ENCODE data around the gene SMC1B. TPM values are rescaled to one million over a fixed set of nuclear protein-coding genes. Genes with fewer than 3 reads are reported as not detected.

Gene SMC1B
- total and polyA plus RNA-seq, 9 of the 15 experiments (the other 6 are each of a cell fraction or from before 2014, with no cell fraction given): 0.03 TPM; not detected in 8

DNA sequence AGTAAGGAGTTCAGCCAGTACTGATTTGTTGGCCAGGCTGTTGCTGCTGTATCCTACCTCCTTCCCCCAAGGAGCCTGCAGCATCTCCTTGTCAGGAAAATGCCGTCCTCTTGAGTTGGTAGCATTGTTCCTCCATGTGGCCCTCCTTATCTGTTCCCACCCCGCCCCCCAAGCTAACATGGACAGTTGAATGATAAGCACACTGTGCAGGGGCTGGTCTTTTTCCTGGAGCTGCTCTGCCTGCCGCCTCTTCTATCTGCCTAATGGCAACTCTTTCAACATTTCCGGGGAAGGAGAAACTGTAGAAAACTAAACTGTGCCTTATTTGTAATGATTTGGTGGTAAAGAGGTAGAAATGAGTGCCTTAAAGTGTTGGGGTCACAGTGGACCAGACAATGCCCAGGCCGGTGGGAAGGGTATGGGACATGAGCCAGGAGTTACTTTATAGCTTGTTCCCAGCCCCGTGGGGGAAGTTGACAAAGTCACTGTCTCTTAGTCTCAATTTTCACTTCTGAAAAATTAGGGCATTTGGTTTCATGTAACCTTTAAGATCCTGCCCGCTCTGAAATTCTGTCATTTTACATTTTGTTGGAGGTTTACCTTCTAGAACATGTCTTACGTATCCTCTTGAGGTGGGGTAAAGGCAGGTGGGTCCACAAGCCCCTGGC lies 99.2 kb downstream of the SMC1B start (continued):
- no peak for TF ChIP-seq SNIP1 (IDR thresholded peaks at IDR 0.05; ENCODE audit: low read depth)
- no peak for TF ChIP-seq HCFC1 (IDR thresholded peaks at IDR 0.05; ENCODE audit: low read depth, low read length)
- TF ChIP-seq LEF1 (IDR thresholded peaks at IDR 0.05): peak; percentile 74
- TF ChIP-seq, protein P1, sequence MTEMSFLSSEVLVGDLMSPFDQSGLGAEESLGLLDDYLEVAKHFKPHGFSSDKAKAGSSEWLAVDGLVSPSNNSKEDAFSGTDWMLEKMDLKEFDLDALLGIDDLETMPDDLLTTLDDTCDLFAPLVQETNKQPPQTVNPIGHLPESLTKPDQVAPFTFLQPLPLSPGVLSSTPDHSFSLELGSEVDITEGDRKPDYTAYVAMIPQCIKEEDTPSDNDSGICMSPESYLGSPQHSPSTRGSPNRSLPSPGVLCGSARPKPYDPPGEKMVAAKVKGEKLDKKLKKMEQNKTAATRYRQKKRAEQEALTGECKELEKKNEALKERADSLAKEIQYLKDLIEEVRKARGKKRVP (CRISPR knock-in tag; IDR thresholded peaks at IDR 0.05): no peak
- TF ChIP-seq POLR2H (tag; IDR thresholded peaks at IDR 0.05; ENCODE audit: low read depth): no peak
- TF ChIP-seq GABPB2 (CRISPR knock-in tag; conservative IDR thresholded peaks at IDR 0.05): no peak
- TF ChIP-seq EHMT2 (IDR thresholded peaks at IDR 0.05): peak; percentile 21; the same call in 1 of the 2 replicates
- TF ChIP-seq RFX7 (CRISPR knock-in tag; IDR thresholded peaks at IDR 0.05): no peak
- TF ChIP-seq E2F3 (CRISPR knock-in tag; IDR thresholded peaks at IDR 0.05): no peak
- no peak for TF ChIP-seq BDP1 (IDR thresholded peaks at IDR 0.05; ENCODE audit: insufficient read depth, insufficient read length)
- 0 out of 2 replicates have a peak, but pooled peaks have one; percentile 34 for TF ChIP-seq MBD2 (IDR thresholded peaks at IDR 0.05; ENCODE audit: borderline replicate concordance, low read depth)
- no peak for TF ChIP-seq ZNF766 (CRISPR knock-in tag; conservative IDR thresholded peaks at IDR 0.05)
- TF ChIP-seq CBFA2T2 (conservative IDR thresholded peaks at IDR 0.05): peak; percentile 78
- TF ChIP-seq, protein P2, sequence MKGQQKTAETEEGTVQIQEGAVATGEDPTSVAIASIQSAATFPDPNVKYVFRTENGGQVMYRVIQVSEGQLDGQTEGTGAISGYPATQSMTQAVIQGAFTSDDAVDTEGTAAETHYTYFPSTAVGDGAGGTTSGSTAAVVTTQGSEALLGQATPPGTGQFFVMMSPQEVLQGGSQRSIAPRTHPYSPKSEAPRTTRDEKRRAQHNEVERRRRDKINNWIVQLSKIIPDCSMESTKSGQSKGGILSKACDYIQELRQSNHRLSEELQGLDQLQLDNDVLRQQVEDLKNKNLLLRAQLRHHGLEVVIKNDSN (CRISPR knock-in tag; IDR thresholded peaks at IDR 0.05): 0 out of 2 replicates have a peak, but pooled peaks have one; percentile 13
- TF ChIP-seq GATAD2B (IDR thresholded peaks at IDR 0.05; ENCODE audit: borderline replicate concordance): peak; percentile 61; the same call in 1 of the 2 replicates
- TF ChIP-seq, protein P3, sequence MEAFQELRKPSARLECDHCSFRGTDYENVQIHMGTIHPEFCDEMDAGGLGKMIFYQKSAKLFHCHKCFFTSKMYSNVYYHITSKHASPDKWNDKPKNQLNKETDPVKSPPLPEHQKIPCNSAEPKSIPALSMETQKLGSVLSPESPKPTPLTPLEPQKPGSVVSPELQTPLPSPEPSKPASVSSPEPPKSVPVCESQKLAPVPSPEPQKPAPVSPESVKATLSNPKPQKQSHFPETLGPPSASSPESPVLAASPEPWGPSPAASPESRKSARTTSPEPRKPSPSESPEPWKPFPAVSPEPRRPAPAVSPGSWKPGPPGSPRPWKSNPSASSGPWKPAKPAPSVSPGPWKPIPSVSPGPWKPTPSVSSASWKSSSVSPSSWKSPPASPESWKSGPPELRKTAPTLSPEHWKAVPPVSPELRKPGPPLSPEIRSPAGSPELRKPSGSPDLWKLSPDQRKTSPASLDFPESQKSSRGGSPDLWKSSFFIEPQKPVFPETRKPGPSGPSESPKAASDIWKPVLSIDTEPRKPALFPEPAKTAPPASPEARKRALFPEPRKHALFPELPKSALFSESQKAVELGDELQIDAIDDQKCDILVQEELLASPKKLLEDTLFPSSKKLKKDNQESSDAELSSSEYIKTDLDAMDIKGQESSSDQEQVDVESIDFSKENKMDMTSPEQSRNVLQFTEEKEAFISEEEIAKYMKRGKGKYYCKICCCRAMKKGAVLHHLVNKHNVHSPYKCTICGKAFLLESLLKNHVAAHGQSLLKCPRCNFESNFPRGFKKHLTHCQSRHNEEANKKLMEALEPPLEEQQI (IDR thresholded peaks at IDR 0.05): no peak
- TF ChIP-seq, protein P4, sequence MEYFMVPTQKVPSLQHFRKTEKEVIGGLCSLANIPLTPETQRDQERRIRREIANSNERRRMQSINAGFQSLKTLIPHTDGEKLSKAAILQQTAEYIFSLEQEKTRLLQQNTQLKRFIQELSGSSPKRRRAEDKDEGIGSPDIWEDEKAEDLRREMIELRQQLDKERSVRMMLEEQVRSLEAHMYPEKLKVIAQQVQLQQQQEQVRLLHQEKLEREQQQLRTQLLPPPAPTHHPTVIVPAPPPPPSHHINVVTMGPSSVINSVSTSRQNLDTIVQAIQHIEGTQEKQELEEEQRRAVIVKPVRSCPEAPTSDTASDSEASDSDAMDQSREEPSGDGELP (CRISPR knock-in tag; IDR thresholded peaks at IDR 0.05; ENCODE audit: borderline replicate concordance): peak; percentile 50; the same call in 1 of the 2 replicates
- TF ChIP-seq, protein P5, sequence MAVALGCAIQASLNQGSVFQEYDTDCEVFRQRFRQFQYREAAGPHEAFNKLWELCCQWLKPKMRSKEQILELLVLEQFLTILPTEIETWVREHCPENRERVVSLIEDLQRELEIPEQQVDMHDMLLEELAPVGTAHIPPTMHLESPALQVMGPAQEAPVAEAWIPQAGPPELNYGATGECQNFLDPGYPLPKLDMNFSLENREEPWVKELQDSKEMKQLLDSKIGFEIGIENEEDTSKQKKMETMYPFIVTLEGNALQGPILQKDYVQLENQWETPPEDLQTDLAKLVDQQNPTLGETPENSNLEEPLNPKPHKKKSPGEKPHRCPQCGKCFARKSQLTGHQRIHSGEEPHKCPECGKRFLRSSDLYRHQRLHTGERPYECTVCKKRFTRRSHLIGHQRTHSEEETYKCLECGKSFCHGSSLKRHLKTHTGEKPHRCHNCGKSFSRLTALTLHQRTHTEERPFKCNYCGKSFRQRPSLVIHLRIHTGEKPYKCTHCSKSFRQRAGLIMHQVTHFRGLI (CRISPR knock-in tag; IDR thresholded peaks at IDR 0.05): no peak
- TF ChIP-seq, protein P6, sequence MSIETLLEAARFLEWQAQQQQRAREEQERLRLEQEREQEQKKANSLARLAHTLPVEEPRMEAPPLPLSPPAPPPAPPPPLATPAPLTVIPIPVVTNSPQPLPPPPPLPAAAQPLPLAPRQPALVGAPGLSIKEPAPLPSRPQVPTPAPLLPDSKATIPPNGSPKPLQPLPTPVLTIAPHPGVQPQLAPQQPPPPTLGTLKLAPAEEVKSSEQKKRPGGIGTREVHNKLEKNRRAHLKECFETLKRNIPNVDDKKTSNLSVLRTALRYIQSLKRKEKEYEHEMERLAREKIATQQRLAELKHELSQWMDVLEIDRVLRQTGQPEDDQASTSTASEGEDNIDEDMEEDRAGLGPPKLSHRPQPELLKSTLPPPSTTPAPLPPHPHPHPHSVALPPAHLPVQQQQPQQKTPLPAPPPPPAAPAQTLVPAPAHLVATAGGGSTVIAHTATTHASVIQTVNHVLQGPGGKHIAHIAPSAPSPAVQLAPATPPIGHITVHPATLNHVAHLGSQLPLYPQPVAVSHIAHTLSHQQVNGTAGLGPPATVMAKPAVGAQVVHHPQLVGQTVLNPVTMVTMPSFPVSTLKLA (conservative IDR thresholded peaks at IDR 0.05): peak; percentile 84 to 92
- 0 out of 2 replicates have a peak, but pooled peaks have one; percentile 40 for TF ChIP-seq SUPT5H (IDR thresholded peaks at IDR 0.05)
- no peak for TF ChIP-seq ZNF184 (CRISPR knock-in tag; IDR thresholded peaks at IDR 0.05)

All from K562 (cell line).